SK-N-SH treated with all-trans-retinoic acid at 6 μM for 48 hours (cell line): ENCODE measurements around the gene MARCHF10.

ENCODE experiments used
- ARNTL ChIP-seq: fragments of 450-650 bp; formaldehyde crosslinking; IDR thresholded peaks from 2 replicates; pipeline ENCODE4 v1.5.0; 2020; ENCODE audit warnings: low read depth, mild to moderate bottlenecking, moderate library complexity, borderline replicate concordance
- CSRNP3 ChIP-seq: fragments of 250-450 bp; sonication (Bioruptor Pico); IDR thresholded peaks from 2 replicates; pipeline ENCODE4 v1.5.1; 2021; ENCODE audit warnings: mild to moderate bottlenecking, moderate library complexity
- ZFP3 ChIP-seq: fragments of 250-450 bp; sonication (Bioruptor Pico); IDR thresholded peaks from 2 replicates; pipeline ENCODE4 v1.5.0; 2020; ENCODE audit warnings: mild to moderate bottlenecking, moderate library complexity
- ZFP30 ChIP-seq: fragments of 450-650 bp; formaldehyde crosslinking; IDR thresholded peaks from 2 replicates; pipeline ENCODE4 v1.5.0; 2022; ENCODE audit warnings: mild to moderate bottlenecking, moderate library complexity
- ZNF70 ChIP-seq: fragments of 450-650 bp; formaldehyde crosslinking; IDR thresholded peaks from 2 replicates; pipeline ENCODE4 v1.5.0; 2020; ENCODE audit warnings: mild to moderate bottlenecking, moderate library complexity
- TF ChIP-seq, protein P1 (sequence below): fragments of 250-450 bp; sonication (Bioruptor Pico); IDR thresholded peaks from 2 replicates; pipeline ENCODE4 v1.8.0; 2021; ENCODE audit warnings: low read depth, mild to moderate bottlenecking, moderate library complexity, borderline replicate concordance
- TF ChIP-seq, protein P2 (sequence below): fragments of 250-450 bp; sonication (Bioruptor Pico); IDR thresholded peaks from 2 replicates; pipeline ENCODE4 v1.8.0; 2020; ENCODE audit warnings: mild to moderate bottlenecking, moderate library complexity, borderline replicate concordance

GRCh38 chr17:62701706-62702085 lies 106.4 kb downstream of the MARCHF10 start:
- TF ChIP-seq, protein P1, sequence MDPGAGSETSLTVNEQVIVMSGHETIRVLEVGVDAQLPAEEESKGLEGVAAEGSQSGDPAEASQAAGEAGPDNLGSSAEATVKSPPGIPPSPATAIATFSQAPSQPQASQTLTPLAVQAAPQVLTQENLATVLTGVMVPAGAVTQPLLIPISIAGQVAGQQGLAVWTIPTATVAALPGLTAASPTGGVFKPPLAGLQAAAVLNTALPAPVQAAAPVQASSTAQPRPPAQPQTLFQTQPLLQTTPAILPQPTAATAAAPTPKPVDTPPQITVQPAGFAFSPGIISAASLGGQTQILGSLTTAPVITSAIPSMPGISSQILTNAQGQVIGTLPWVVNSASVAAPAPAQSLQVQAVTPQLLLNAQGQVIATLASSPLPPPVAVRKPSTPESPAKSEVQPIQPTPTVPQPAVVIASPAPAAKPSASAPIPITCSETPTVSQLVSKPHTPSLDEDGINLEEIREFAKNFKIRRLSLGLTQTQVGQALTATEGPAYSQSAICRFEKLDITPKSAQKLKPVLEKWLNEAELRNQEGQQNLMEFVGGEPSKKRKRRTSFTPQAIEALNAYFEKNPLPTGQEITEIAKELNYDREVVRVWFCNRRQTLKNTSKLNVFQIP = no peak
- TF ChIP-seq ZFP3 (CRISPR knock-in tag) = no peak
- TF ChIP-seq ARNTL (CRISPR knock-in tag) = no peak
- TF ChIP-seq, protein P2, sequence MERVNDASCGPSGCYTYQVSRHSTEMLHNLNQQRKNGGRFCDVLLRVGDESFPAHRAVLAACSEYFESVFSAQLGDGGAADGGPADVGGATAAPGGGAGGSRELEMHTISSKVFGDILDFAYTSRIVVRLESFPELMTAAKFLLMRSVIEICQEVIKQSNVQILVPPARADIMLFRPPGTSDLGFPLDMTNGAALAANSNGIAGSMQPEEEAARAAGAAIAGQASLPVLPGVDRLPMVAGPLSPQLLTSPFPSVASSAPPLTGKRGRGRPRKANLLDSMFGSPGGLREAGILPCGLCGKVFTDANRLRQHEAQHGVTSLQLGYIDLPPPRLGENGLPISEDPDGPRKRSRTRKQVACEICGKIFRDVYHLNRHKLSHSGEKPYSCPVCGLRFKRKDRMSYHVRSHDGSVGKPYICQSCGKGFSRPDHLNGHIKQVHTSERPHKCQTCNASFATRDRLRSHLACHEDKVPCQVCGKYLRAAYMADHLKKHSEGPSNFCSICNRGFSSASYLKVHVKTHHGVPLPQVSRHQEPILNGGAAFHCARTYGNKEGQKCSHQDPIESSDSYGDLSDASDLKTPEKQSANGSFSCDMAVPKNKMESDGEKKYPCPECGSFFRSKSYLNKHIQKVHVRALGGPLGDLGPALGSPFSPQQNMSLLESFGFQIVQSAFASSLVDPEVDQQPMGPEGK (CRISPR knock-in tag) = no peak
- no peak for TF ChIP-seq ZFP30 (CRISPR knock-in tag)
- TF ChIP-seq ZNF70 (CRISPR knock-in tag) = no peak
- TF ChIP-seq CSRNP3 (CRISPR knock-in tag) = no peak
